PC-9 (cell line): ENCODE data around the gene BUB1B. TPM values are rescaled to one million over a fixed set of nuclear protein-coding genes. Genes with fewer than 3 reads are reported as not detected.

Experiments
- BruUV-seq: library from RNA; stranded (reverse); fragments of 400-500 nt; replicated peaks from 2 replicates; lab custom pipeline; 2021; lab: Mats Ljungman, UMichigan
- CTCF ChIA-PET: fragments of 300-600 bp; sonication (Branson Sonifier 250); formaldehyde crosslinking; loops from one replicate; lab custom pipeline; 2022; ENCODE audit warnings: antibody characterized with exemption; lab: Charles Lee
- POLR2A ChIA-PET: fragments of 300-600 bp; sonication (Branson Sonifier 250); formaldehyde crosslinking; loops from one replicate; lab custom pipeline; 2022; ENCODE audit warnings: antibody characterized with exemption; ENCODE audit not compliant: unreplicated experiment; lab: Charles Lee
- DNase-seq, 2 experiments: peaks; one replicate each; pipeline versions ENCODE4 v3.0.0 to v3.0.0-alpha.2; 2015 to 2022; ENCODE audit warnings: mixed read lengths in 1 of 2
- H2AFZ ChIP-seq: fragments of 200-600 bp; sonication (generic); 2 replicates; pipeline ENCODE4 v1.8.1; 2017; ENCODE audit warnings: antibody characterized with exemption
- H3F3A ChIP-seq: fragments of 200-600 bp; sonication (generic); 2 replicates; pipeline ENCODE4 v1.8.1; 2017; ENCODE audit warnings: antibody characterized with exemption, mild to moderate bottlenecking, low read depth; ENCODE audit not compliant: insufficient read depth
- H3K27ac ChIP-seq: fragments of 200-600 bp; sonication (generic); 2 replicates; pipeline ENCODE4 v1.6.1; 2016; ENCODE audit warnings: mixed run types
- H3K27me3 ChIP-seq: fragments of 200-600 bp; sonication (generic); 2 replicates; pipeline ENCODE4 v1.6.1; 2016; ENCODE audit warnings: low read depth, mixed run types; ENCODE audit not compliant: insufficient read depth
- H3K36me3 ChIP-seq: fragments of 200-600 bp; sonication (generic); 2 replicates; pipeline ENCODE4 v1.6.1; 2016; ENCODE audit warnings: low read depth, mixed run types
- H3K4me1 ChIP-seq: fragments of 200-600 bp; sonication (generic); replicated peaks from 2 replicates; pipeline ENCODE4 v1.6.1; 2016; ENCODE audit warnings: mixed run types; ENCODE audit not compliant: insufficient read depth
- H3K4me2 ChIP-seq: fragments of 200-600 bp; sonication (generic); 2 replicates; pipeline ENCODE4 v1.6.1; 2017; ENCODE audit warnings: mixed run types
- H3K4me3 ChIP-seq: fragments of 200-600 bp; sonication (generic); 2 replicates; pipeline ENCODE4 v1.6.1; 2016; ENCODE audit warnings: mixed run types
- H3K79me2 ChIP-seq: fragments of 200-600 bp; sonication (generic); 2 replicates; pipeline ENCODE4 v1.6.1; 2017; ENCODE audit warnings: low read depth, mixed run types
- H3K9me2 ChIP-seq: fragments of 200-600 bp; sonication (generic); 2 replicates; pipeline ENCODE4 v1.8.1; 2017; ENCODE audit warnings: mild to moderate bottlenecking; ENCODE audit not compliant: insufficient read depth
- H3K9me3 ChIP-seq: fragments of 200-600 bp; sonication (generic); 2 replicates; pipeline ENCODE4 v1.8.1; 2016; ENCODE audit warnings: low read depth; ENCODE audit not compliant: insufficient read depth
- H4K20me1 ChIP-seq: fragments of 200-600 bp; sonication (generic); 2 replicates; pipeline ENCODE4 v1.8.1; 2017; ENCODE audit not compliant: insufficient read depth
- EZH2 ChIP-seq: fragments of 200-600 bp; sonication (generic); IDR thresholded peaks from 2 replicates; pipeline ENCODE4 v1.8.0; 2017; ENCODE audit warnings: antibody characterized with exemption, low read depth
- intact Hi-C: fragments of 100-400 bp; cut with micrococcal nuclease; formaldehyde crosslinking; loops from one replicate; pipeline ENCODE4 v1.10.0; 2022; ENCODE audit not compliant: unreplicated experiment
- total RNA-seq: library from RNA; stranded (reverse); gene quantifications from 2 replicates; pipeline ENCODE4 v1.2.3, GENCODE V29; 2021
- TF ChIP-seq, protein P1 (sequence below): fragments of 200-600 bp; sonication (generic); conservative IDR thresholded peaks from 2 replicates; pipeline ENCODE4 v1.6.1; 2017; ENCODE audit warnings: mixed run types, antibody characterized with exemption, mild to moderate bottlenecking, moderate library complexity

The BUB1B gene
- total RNA-seq, 1 experiment from 2014 or later: 75.3 TPM

DNA sequence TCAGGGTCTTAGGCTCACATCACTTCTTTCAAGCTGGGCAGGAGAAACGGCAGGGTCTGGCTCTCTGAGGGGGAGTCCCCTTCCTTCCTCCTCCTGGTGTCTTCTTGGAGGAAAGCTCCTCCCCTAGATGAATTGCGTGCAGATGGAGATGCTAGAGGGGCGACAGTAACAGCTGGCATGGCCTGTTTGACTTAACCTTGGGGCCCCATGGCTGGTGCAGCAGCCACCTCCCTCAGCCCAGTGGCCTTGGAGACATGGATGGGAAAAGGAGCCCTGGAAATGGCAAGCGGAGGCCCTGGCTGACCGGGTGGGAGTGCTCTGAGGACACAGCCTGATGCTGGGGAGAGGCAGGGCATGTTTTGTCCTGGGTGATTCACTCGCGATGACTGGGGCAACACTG is 98.2 kb downstream of the BUB1B start:
- no TSS peak for BruUV-seq
- H3K4me3 ChIP-seq: no peak overlapping the region
- H4K20me1 ChIP-seq: no peaks in the 10 kb centered on the region
- CTCF ChIA-PET: interaction anchor here (1.0 kb wide), 1 partner anchor 16 kb away, joined by 4 read pairs; no protein-coding TSS in a partner anchor
- H3K9me2 ChIP-seq: no peaks in the 10 kb centered on the region
- DNase-seq: peak in 1 of 2 experiments; percentile 25
- no peak overlapping the region for H3K27ac ChIP-seq
- H3K27me3 ChIP-seq: no peaks in the 10 kb centered on the region
- peak overlapping the region; percentile 51 for H3K4me2 ChIP-seq
- intact Hi-C loops: loop anchor here (10.0 kb wide), 1 partner anchor 154 kb away; the partner anchor contains the start of gene BMF
- TF ChIP-seq, protein P1, sequence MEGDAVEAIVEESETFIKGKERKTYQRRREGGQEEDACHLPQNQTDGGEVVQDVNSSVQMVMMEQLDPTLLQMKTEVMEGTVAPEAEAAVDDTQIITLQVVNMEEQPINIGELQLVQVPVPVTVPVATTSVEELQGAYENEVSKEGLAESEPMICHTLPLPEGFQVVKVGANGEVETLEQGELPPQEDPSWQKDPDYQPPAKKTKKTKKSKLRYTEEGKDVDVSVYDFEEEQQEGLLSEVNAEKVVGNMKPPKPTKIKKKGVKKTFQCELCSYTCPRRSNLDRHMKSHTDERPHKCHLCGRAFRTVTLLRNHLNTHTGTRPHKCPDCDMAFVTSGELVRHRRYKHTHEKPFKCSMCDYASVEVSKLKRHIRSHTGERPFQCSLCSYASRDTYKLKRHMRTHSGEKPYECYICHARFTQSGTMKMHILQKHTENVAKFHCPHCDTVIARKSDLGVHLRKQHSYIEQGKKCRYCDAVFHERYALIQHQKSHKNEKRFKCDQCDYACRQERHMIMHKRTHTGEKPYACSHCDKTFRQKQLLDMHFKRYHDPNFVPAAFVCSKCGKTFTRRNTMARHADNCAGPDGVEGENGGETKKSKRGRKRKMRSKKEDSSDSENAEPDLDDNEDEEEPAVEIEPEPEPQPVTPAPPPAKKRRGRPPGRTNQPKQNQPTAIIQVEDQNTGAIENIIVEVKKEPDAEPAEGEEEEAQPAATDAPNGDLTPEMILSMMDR: no peak
- no peak for TF ChIP-seq EZH2
- H3K36me3 ChIP-seq: no peaks in the 10 kb centered on the region
- H2AFZ ChIP-seq: no peak overlapping the region
- POLR2A ChIA-PET: no interaction called here
- H3K9me3 ChIP-seq: no peaks in the 10 kb centered on the region
- H3K79me2 ChIP-seq: no peaks in the 10 kb centered on the region
- peaks cover 14% of the 10 kb centered on the region; the same call in 1 of the 2 replicates for H3F3A ChIP-seq
- H3K4me1 ChIP-seq: peaks cover 21% of the 10 kb centered on the region

DNA sequence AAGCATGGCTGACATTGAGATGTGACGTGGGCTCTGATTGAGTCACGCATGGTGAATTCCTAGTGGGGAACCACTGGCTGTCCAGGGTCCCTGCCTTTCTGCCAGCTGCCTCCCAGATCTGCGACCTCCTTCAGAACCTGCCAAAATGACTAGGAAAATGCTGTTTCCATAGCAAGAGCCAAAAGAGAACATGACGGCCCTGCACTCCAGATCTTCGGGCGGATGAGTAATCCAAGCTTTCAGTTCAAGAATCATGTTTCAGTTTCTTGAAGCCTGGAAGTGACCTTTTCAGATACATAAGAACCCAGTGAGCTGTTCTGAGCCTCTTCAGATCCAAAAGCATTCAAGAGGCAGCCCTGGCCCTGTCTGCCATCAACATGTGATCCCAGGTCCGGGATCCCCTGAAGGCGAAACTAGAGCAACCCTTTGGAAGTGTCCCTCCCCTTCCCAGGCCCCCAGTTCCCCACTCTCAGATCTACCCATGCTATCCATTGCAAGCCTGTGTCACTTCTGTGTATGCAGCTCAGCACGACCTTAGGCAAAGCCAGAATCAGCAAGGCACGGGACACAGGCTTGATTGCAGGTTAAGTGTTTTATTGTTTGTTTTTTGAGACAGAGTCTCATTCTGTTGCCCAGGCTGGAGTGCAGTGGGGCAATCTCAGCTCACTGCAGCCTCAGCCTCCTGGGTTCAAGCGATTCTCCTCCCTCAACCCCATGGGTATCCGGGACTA is 102.3 kb downstream of the BUB1B start:
- Histone ChIP-seq H3K9me3 (no peaks in the 10 kb centered on the region), H2AFZ (no peak overlapping the region), H4K20me1 (no peaks in the 10 kb centered on the region), H3K79me2 (no peaks in the 10 kb centered on the region), H3K9me2 (no peaks in the 10 kb centered on the region), H3K36me3 (no peaks in the 10 kb centered on the region), H3F3A (peaks cover 21% of the 10 kb centered on the region), H3K4me1 (peaks cover 27% of the 10 kb centered on the region), H3K4me2 (no peak overlapping the region), H3K4me3 (no peak overlapping the region), H3K27ac (no peak overlapping the region), H3K27me3 (no peaks in the 10 kb centered on the region)
- ChIA-PET POLR2A (no interaction called here), CTCF (interaction anchor here (0.6 to 0.7 kb wide), 2 partner anchors 24 to 45 kb away, joined by 3 to 5 read pairs; no protein-coding TSS in a partner anchor)
- DNase-seq: no peak
- intact Hi-C loops: no loop called here
- no TSS peak for BruUV-seq
- TF ChIP-seq, protein P1: no peak
- no peak for TF ChIP-seq EZH2

DNA sequence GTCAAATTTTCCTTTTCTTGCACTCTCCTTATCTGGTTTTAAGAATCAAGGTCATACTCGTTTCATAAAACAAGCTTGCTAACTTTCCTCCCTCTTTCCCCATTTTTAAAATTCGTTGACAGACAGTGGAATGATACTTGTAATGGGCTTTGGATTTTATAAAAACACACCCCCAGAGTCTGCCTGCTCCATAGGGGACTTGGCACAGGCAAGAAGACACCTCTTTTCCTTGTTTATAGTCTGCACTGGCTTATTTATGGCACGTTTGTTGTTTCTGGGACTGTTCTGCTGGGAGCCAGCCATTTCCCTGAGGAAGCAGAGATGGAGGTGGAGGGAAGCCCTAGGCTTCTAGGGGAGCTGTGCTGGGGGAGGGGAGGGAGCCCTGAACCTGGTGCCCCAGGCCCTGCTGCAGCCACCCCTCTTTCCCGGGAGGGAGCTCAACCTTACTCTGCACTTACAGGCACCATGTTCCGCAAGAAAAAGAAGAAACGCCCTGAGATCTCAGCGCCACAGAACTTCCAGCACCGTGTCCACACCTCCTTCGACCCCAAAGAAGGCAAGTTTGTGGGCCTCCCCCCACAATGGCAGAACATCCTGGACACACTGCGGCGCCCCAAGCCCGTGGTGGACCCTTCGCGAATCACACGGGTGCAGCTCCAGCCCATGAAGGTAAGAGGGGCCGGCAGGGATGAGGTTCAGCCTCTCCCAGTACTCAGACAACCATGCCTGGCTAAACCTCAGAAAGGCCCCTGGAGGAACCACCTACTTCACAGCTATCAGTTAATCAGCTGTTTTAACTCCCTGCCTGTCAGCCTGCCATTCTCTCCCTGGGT is 103.7 kb downstream of the BUB1B start:
- H4K20me1 ChIP-seq: no peaks in the 10 kb centered on the region
- no TSS peak for BruUV-seq
- POLR2A ChIA-PET: no interaction called here
- intact Hi-C loops: no loop called here
- TF ChIP-seq, protein P1: no peak
- TF ChIP-seq EZH2: no peak
- no peak overlapping the region for H3K4me2 ChIP-seq
- peaks cover 14% of the 10 kb centered on the region for H3F3A ChIP-seq
- DNase-seq: no peak
- no peaks in the 10 kb centered on the region for H3K36me3 ChIP-seq
- no peaks in the 10 kb centered on the region for H3K9me2 ChIP-seq
- H3K27ac ChIP-seq: no peak overlapping the region
- H3K4me1 ChIP-seq: peaks cover 17% of the 10 kb centered on the region
- no peaks in the 10 kb centered on the region for H3K9me3 ChIP-seq
- H3K79me2 ChIP-seq: no peaks in the 10 kb centered on the region
- no peak overlapping the region for H3K4me3 ChIP-seq
- no peak overlapping the region for H2AFZ ChIP-seq
- CTCF ChIA-PET: no interaction called here
- H3K27me3 ChIP-seq: no peaks in the 10 kb centered on the region
